Pancreas (tissue), 10 donors: ENCODE data around the gene LCT. TPM values are rescaled to one million over a fixed set of nuclear protein-coding genes. Genes with fewer than 3 reads are reported as not detected.
"Not testable (repeated sequence)": the region's sequence is repeated elsewhere in the genome, so short reads cannot be mapped to it uniquely, and the experiment has no call there.

Experiments used
- ATAC-seq, 4 donors: fragments of 200-7000 bp; cut with Tn5 transposase; one replicate each; pipeline versions ENCODE4 v1.8.0 to v1.9.1; 2020; ENCODE audit warnings: mild to moderate bottlenecking in 4 of 4, moderate library complexity in 4 of 4
- DNase-seq, 6 donors: peaks; one replicate each; pipeline ENCODE4 v3.0.0-alpha.2; 2020
- FAIRE-seq: peaks from 2 replicates; lab custom pipeline; 2012; peaks lifted over from hg19 to GRCh38; lab: Jason Lieb, UNC
- H3K27ac ChIP-seq, 4 donors: fragments of 200-600 bp; sonication (generic); 1 replicate in 3 of 4; 2 replicates in 1 of 4; pipeline versions ENCODE4 v1.5.0 to v1.8.0; 2020
- H3K27me3 ChIP-seq, 4 donors: fragments of 200-600 bp; one replicate each; pipeline ENCODE4 v1.8.0; 2021
- H3K36me3 ChIP-seq, 3 donors: fragments of 200-600 bp; sonication (generic) in 1 of 3; one replicate each; pipeline versions ENCODE4 v1.5.0 to v1.8.0; 2020 to 2021
- H3K4me1 ChIP-seq, 3 donors: fragments of 200-600 bp; one replicate each; pipeline ENCODE4 v1.8.0; 2021
- H3K4me3 ChIP-seq, 4 donors: fragments of 200-600 bp; sonication (generic) in 2 of 4; one replicate each; pipeline versions ENCODE4 v1.5.0 to v1.8.0; 2020 to 2021
- H3K9me3 ChIP-seq, 4 donors: fragments of 200-600 bp; one replicate each; pipeline ENCODE4 v1.8.0; 2021
- CTCF ChIP-seq, 4 donors: fragments of 200-600 bp; sonication (generic) in 3 of 4; IDR thresholded peaks; one replicate each; pipeline versions ENCODE4 v1.5.0 to v1.8.0; 2021; ENCODE audit warnings: antibody characterized with exemption in 4 of 4
- WGBS, 2 donors: extraction: QIAGEN DNeasy Blood & Tissue Kit; methylation state at CpG; one replicate each; pipeline ENCODE4 v1.1.7; 2013; 5-methylcytosine and 5-hydroxymethylcytosine counted together
- intact Hi-C, 3 donors: fragments of 100-400 bp; cut with DNase I; formaldehyde crosslinking; loops; one replicate each; pipeline versions ENCODE4 v1.11.1 to v1.14.2; 2022
- polyA plus RNA-seq, 2 donors: library from polyadenylated mRNA; stranded (reverse); fragments of 200-250 nt; gene quantifications; one replicate each; pipeline ENCODE4 v1.2.3, GENCODE V29; 2013
- total RNA-seq, 6 donors: library from RNA; stranded (reverse); fragmentation: NEBNext Ultra II Directional in 4 of 6; extraction: Animal tissue kit (Norgen Biotek cat#: 25700) in 4 of 6; gene quantifications; one replicate each; pipeline versions ENCODE4 v1.2.1 to v1.2.4, GENCODE V29; 2021 to 2023
- donor health status: healthy with polysubstance abuse.
- donor health status: DM: no; HTN: no; CAD: no; lungs with moderate emphysema.
- donor health status: DM: no; HTN: no; CAD: no.
- donor health status: control.
- donor health status: control.
- donor health status: Bipolar disorder and iron deficiency.
- donor health status: DM: yes; HTN: yes; CAD: no.
- donor health status: DM: no; HTN: no; CAD: no.
- donor health status: DM: no; HTN: no; CAD: no.
- donor health status: DM: yes; HTN: yes; CAD: no.

LCT gene
- total and polyA plus RNA-seq, 8 donors, result under 0.01 to 0.06 TPM; not detected in 6

GRCh38 chr2:135798275-135798705 is 38.7 kb downstream of the LCT start:
- H3K27me3 ChIP-seq, result no peaks in the 10 kb centered on the region
- FAIRE-seq (no peak), ATAC-seq (peak in 1 of 4 donors; percentile 9), DNase-seq (no peak)
- intact Hi-C loops, result no loop called here
- no peak for TF ChIP-seq CTCF (IDR thresholded peaks at IDR 0.05)
- no peak overlapping the region for H3K4me3 ChIP-seq
- 59 to 70% methylated on average over 5 of the region's 5 CpGs for WGBS, 2 donors
- H3K27ac ChIP-seq, result no peak overlapping the region
- no peaks in the 10 kb centered on the region for H3K9me3 ChIP-seq
- no peaks in the 10 kb centered on the region for H3K36me3 ChIP-seq
- H3K4me1 ChIP-seq, result no peaks in the 10 kb centered on the region

GRCh38 chr2:135797497-135798274 is 39.3 kb downstream of the LCT start:
- Histone ChIP-seq H3K4me3 (no peak overlapping the region), H3K36me3 (no peaks in the 10 kb centered on the region), H3K27ac (no peak overlapping the region), H3K9me3 (no peaks in the 10 kb centered on the region), H3K27me3 (no peaks in the 10 kb centered on the region), H3K4me1 (no peaks in the 10 kb centered on the region)
- peak; percentile 56 to 88 (median 75) for DNase-seq
- peak; percentile 95 to 99 (median 96) for ATAC-seq
- intact Hi-C loops, result no loop called here
- 36 to 38% methylated on average over 22 of the region's 22 CpGs for WGBS, 2 donors
- FAIRE-seq, result no peak
- TF ChIP-seq CTCF (IDR thresholded peaks at IDR 0.05), result peak; percentile 75 to 81 (median 78)

- TF ChIP-seq CTCF (IDR thresholded peaks at IDR 0.05), result no peak
- no peaks in the 10 kb centered on the region for H3K36me3 ChIP-seq
- DNase-seq, result no peak
- H3K4me3 ChIP-seq, result no peak overlapping the region
- no peaks in the 10 kb centered on the region for H3K4me1 ChIP-seq
- intact Hi-C loops, result no loop called here
- H3K27ac ChIP-seq, result no peak overlapping the region
- FAIRE-seq, result no peak
- no peaks in the 10 kb centered on the region for H3K27me3 ChIP-seq
- 84 to 92% methylated on average over 8 of the region's 8 CpGs for whole genome bisulfite sequencing, 2 donors
- no peak for ATAC-seq
- H3K9me3 ChIP-seq, result no peaks in the 10 kb centered on the region
Observed at GRCh38 chr2:135796606-135797005, 40.4 kb downstream of the LCT start.

- FAIRE-seq, DNase-seq, H3K27ac ChIP-seq, H3K27me3 ChIP-seq, ATAC-seq, H3K4me1 ChIP-seq, H3K9me3 ChIP-seq, H3K36me3 ChIP-seq, H3K4me3 ChIP-seq, intact Hi-C loops: not testable (repeated sequence)
- 87 to 88% methylated on average over 4 of the region's 4 CpGs for WGBS, 2 donors
Observed at GRCh38 chr2:135795641-135796040, 41.3 kb downstream of the LCT start.

GRCh38 chr2:135792401-135793150 is 44.4 kb downstream of the LCT start:
- WGBS, 2 donors, result 74 to 77% methylated on average over 7 of the region's 7 CpGs
- Histone ChIP-seq H3K9me3 (no peaks in the 10 kb centered on the region), H3K4me1 (no peaks in the 10 kb centered on the region), H3K27me3 (no peaks in the 10 kb centered on the region), H3K27ac (no peak overlapping the region), H3K4me3 (no peak overlapping the region), H3K36me3 (peaks cover 0 to 6% (median 0%) of the 10 kb centered on the region in 3 donors)
- intact Hi-C loops, result no loop called here
- TF ChIP-seq CTCF (IDR thresholded peaks at IDR 0.05), result no peak
- FAIRE-seq, result no peak
- peak in 4 of 6 donors; percentile 17 to 65 (median 36) for DNase-seq
- ATAC-seq, result peak; percentile 78 to 92 (median 82)
